Middle frontal gyrus (tissue), 1 donor: ENCODE measurements around the gene DBNDD2.
A peak's percentile ranks its signal among the peaks of the same experiment; 100 is the strongest.

ENCODE experiments used
- DNase-seq: peaks from one replicate; pipeline ENCODE4 v3.0.0-alpha.2; 2015; ENCODE audit warnings: low spot score; ENCODE audit errors: extremely low spot score

The DBNDD2 gene

GRCh38 chr20:45407783-45408645, at the start of gene DBNDD2:
Gene DBNDD2, plus strand, starts transcription at chr20:45408289. Its CDS starts 179 bp downstream, at chr20:45408468.
- DNase-seq = peak; percentile 62

- DNase-seq = no peak
Observed at GRCh38 chr20:45359069-45359405, 49.1 kb upstream of the DBNDD2 start.

GRCh38 chr20:45359406-45360148, 48.5 kb upstream of the DBNDD2 start:
- DNase-seq = no peak

- no peak for DNase-seq
Observed at GRCh38 chr20:45361793-45362192, 46.3 kb upstream of the DBNDD2 start.

- DNase-seq = peak; percentile 97
Observed at GRCh38 chr20:45362804-45363610, 45.1 kb upstream of the DBNDD2 start, which contains the start of gene SYS1. Gene SYS1, plus strand, starts transcription at chr20:45363156. Its CDS starts 376 bp downstream, at chr20:45363532.

GRCh38 chr20:45363611-45364492, 44.2 kb upstream of the DBNDD2 start:
- DNase-seq = no peak

GRCh38 chr20:45365444-45365970, 42.6 kb upstream of the DBNDD2 start:
- DNase-seq = no peak

GRCh38 chr20:45366192-45366591, 41.9 kb upstream of the DBNDD2 start:
- DNase-seq = no peak

- DNase-seq = no peak
Observed at GRCh38 chr20:45366631-45367030, 41.5 kb upstream of the DBNDD2 start.

- DNase-seq = no peak
Observed at GRCh38 chr20:45367126-45367525, 41.0 kb upstream of the DBNDD2 start.

GRCh38 chr20:45368221-45368980, 39.7 kb upstream of the DBNDD2 start:
- no peak for DNase-seq

- DNase-seq = no peak
Observed at GRCh38 chr20:45370571-45371160, 37.4 kb upstream of the DBNDD2 start.

GRCh38 chr20:45372241-45372640, 35.8 kb upstream of the DBNDD2 start:
- no peak for DNase-seq

GRCh38 chr20:45372646-45373352, 35.3 kb upstream of the DBNDD2 start:
- DNase-seq = no peak

- peak; percentile 75 for DNase-seq
Observed at GRCh38 chr20:45373353-45374100, 34.6 kb upstream of the DBNDD2 start.

GRCh38 chr20:45374101-45374467, 34.0 kb upstream of the DBNDD2 start:
- DNase-seq = no peak

- DNase-seq = no peak
Observed at GRCh38 chr20:45374966-45375365, 33.1 kb upstream of the DBNDD2 start.

- DNase-seq = no peak
Observed at GRCh38 chr20:45377269-45377668, 30.8 kb upstream of the DBNDD2 start.
